Superior temporal gyrus (tissue), 1 donor: ENCODE results near the gene IFNA10.
"Not testable (repeated sequence)": the region's sequence is repeated elsewhere in the genome, so short reads cannot be mapped to it uniquely, and the experiment has no call there.

Experiments
- DNase-seq: peaks from one replicate; pipeline ENCODE4 v3.0.0-alpha.2; 2016; ENCODE audit errors: extremely low spot score

IFNA10 gene

GRCh38 chr9:21207043-21207442 lies at the start of gene IFNA10:
Gene IFNA10, minus strand, starts transcription at chr9:21207143. Its CDS starts 46 bp downstream, at chr9:21207097.
- not testable (repeated sequence) for DNase-seq

- DNase-seq, result no peak
Observed at GRCh38 chr9:21255538-21256212, 48.7 kb upstream of the IFNA10 start.

DNA sequence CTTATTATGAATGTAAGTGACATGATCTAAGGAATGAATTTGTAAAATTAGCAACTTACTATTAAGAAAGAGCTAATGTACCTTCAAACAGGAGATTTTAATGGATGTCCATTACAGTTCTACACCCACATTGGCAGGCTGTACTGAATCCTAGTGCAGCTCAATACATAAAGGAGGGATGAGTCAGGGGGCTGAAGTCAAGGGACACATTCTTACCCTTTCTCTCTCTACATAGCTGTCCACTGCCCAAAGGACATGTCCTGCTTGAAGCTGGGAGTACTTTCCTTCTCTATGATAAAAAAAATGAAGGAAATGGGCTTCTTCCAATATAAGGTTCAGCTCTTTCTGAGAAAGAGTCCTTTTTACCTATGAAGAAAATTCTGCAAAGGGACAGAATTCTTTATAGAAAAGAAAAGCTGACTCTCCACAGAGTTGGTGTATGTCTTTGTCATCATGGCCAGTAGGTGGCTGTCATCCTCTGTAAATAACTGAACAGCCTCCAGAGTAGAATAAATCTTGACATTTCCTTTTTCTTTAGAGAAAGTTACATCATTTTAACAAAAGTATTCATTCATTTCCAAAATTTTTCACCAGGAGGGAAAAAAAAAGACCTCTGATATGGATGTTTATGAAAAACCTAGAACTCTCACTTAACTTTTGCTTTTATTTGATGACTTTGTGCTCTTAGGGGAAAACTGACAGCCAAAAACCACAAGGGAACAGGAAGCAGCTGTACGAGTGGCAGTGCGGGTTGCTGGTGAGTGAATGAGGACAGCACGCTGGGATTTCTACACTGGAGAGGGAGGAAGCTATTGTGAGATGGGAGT lies 46.0 kb upstream of the IFNA10 start:
- DNase-seq, result peak; percentile 80

DNA sequence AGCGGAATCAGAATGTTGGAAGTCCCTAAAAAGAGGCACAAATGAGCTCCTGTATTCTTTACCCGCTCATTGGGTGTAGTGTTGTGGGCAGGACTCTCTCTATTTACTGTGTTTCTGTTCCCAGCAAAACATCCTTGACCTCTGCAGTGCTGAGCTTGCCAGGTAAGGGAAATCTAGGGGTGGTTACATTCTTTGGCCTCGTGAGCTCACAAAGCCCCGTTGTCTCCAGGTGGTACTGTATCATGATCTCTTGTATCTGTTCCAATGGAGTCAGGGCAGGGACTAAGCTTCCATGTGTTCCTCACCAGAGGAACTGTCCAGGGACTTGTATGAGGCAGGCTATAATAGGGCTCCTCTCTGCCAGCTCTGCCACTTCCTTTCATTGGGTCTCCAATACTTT lies 44.7 kb upstream of the IFNA10 start:
- DNase-seq, result no peak

- DNase-seq, result no peak
Observed at GRCh38 chr9:21251190-21251589, 44.2 kb upstream of the IFNA10 start.

DNA sequence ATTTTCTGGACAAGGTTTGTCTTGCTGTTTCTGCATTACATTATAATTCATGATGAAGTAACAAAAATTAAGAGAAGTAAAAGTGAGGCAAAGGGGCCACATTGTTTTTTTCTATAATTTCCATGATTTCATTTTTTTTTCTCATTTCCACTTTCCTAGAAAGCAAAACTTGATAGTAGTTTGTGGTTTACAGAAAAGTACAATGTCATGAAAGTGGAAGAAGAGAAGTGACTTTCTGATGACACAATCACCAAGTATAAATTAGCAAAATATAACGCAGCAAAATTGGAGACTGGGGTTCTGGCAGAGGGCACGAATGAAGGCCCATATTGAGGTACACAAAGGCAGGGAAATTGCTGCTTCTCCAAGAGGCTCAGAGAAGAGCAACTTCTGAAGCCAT lies 37.9 kb upstream of the IFNA10 start:
- DNase-seq, result no peak

DNA sequence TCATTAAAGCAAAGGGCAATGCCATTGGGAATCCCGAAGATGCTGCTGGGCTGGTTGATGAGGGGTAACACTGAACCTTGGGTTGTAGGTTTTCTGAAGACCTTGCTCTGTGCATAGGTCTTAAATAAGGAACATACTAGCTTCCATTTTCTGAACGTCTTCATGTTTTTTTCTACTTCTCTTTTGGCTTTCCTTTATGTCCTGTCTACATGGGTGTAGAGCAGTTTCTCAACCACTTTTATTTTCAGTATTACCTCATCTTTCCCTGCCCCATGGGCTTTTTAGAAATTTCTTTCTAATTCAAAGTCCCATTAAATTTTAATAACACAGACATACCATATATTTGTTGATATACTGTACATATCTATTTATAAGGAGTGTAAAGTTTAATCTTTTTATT lies 33.0 kb upstream of the IFNA10 start, which contains the start of gene IFNA14:
Gene IFNA14 (minus strand): TSS at position 95 of the 400 bp plus-strand sequence. CDS start 70 bp downstream, at position 25.
- no peak for DNase-seq

- not testable (repeated sequence) for DNase-seq
Observed at GRCh38 chr9:21236360-21236714, 29.4 kb upstream of the IFNA10 start.

DNA sequence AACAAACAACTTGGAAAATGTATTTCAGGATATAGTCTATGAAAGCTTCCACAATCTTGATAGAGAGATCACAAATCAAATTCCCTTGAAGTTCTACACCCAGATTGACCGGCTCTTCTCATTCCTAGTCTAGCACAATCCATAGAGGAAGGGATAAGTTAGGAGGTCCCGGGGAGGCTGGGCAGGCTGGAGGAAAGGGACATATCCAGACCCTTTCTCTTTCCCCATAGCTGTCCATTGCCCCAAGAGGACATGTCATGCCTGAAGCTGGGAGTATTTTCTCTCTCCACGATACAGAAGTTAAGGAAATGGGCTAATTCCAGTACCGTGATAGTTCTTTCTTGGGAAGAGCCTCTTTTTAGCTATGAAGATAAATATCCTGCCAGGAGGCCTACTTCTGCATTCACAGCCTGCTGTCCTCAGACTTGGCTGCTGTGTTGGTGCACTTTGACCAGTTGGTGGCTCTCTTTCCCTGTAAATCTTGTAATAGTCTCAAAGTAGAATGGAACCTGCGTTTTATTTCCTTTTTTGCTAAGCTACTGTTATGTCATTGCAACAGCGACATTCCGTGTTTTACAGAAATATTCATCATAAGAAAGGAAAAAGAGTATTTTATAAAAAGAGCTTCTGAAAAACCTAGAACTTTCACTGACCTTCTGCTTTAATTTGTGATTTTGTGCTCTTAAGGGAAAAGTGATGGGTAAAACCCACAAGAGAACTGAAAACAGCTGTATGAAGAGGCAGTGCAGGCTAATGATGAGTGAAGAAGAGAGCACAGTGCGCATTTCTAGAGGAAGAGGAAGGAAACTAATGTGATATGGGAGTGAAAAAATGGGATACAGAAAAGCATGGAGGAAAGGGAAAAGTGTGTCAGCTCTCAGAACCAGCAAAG lies 28.8 kb upstream of the IFNA10 start:
- peak; percentile 67 for DNase-seq

DNA sequence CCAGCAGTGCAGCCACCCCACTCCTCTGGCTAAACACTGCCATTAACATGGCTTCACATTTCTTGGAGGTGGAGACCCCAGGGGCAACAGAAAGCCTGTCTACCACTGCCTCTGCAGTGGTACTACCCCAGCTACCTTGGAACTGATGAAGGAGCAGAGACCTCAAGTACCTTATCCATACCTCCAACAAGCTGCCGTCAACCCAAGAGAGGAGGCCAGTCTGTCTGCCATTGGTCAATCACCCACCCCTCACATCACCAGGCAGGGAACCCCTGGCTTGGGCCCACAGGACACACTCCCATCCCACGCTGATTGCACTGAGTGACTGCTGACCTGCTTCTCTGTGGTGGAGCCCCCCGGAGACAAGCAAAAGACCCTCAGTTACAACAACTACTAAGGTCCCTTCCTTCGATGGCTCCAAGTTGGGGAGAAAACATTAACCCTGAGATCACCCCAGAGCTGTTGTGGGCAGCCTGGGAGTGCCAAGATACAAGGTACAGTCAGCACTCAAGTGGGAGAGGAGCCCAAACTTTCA lies 27.3 kb upstream of the IFNA10 start:
- no peak for DNase-seq

- no peak for DNase-seq
Observed at GRCh38 chr9:21233258-21233657, 26.3 kb upstream of the IFNA10 start.

DNA sequence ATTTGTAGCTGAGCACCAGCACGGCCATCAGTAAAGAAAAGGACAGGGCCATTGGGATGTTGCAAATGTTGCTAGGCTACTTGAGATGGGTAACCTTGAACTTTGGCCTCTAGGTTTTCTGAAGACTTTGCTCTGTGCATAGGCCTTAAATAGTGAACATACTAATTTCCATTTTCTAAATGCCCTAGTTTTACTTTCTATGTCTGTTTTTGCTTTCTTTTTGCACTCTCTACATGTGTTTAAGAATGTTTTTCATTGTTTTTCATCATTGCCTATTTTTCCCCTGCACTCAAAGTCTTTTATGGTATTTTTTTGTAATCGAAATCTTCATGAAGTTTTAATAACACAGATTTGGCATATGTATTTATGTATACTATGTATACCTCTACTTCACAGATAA lies 21.2 kb upstream of the IFNA10 start, which contains the start of gene IFNA17:
Gene IFNA17 (minus strand): TSS at position 101 of the 400 bp plus-strand sequence. CDS start 49 bp downstream, at position 52.
- no peak for DNase-seq

DNA sequence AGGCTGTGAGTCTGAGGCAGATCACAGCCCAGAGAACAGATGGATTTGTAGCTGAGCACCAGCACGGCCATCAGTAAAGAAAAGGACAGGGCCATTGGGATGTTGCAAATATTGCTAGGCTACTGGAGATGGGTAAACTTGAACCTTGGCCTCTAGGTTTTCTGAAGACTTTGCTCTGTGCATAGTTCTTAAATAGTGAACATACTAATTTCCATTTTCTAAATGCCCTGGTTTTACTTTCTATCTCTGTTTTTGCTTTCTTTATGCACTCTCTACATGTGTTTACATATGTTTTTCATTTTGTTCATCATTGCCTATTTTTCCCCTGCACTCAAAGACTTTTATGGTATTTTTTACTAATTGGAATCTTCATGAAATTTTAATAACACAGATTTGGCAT lies 10.3 kb upstream of the IFNA10 start, which contains the start of gene IFNA16:
Gene IFNA16 (minus strand): TSS at position 101 of the 400 bp plus-strand sequence. CDS start 6 bp downstream, at position 95.
- DNase-seq, result not testable (repeated sequence)

- not testable (repeated sequence) for DNase-seq
Observed at GRCh38 chr9:21213411-21214326, 6.7 kb upstream of the IFNA10 start.

- DNase-seq, result not testable (repeated sequence)
Observed at GRCh38 chr9:21212160-21212559, 5.2 kb upstream of the IFNA10 start.

DNA sequence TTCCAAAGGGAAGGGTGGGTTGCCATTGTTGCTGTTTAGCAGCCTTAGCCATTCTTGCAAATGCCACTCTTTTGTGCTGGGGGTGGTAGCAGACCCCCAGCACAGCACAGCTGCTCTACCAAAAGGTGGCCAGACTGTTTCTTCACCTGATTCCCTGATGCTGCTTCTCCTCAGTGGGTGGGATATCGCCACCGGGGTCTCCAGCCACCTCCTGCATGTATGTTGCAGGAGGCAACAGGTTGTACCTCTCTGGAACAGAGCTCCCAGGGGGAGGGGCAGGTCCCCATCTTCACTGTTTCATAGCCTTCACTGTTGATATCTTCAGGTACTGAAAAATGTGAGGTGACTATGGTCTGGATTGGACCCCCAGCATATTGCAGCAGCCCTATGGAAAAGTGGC lies 3.8 kb upstream of the IFNA10 start:
- DNase-seq, result not testable (repeated sequence)

DNA sequence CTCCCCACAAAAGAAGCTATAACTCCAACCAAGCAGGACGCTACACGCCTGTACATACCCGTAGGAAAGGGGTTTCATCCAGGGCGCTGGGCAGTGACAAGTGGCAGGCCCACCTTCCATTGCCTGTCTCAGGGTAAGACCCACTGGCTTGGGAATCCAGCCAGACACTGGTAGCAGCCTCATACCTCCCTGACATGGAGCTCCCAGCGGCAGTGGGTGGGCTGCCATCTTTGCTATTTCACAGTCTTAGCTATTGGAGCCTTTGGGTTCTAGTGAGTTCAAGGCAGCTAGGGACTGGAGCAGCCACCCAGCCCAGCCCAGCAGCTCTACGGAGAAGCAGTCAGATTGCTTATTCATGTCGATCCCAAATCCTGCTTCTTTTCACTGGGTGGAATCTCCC lies 3.4 kb upstream of the IFNA10 start:
- DNase-seq, result no peak

DNA sequence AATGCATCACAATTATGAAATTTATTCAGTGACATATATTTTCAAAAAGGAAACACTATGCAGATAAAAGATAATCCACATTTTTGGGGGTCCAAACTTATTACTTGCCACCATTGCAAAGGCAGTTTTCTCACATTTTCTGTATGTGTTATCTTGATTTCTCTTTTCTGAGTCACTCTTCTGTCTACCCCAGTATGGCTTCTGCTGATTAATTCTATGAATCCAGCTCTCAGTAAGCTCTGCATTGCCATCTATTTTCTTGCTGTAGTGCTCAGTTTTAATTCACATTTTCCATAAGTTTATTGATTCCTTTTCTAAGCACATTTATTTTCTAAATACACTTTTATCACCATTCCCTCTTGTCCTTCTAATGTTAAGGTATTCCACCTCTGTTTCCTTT lies 1.7 kb downstream of the IFNA10 start:
- no peak for DNase-seq

DNA sequence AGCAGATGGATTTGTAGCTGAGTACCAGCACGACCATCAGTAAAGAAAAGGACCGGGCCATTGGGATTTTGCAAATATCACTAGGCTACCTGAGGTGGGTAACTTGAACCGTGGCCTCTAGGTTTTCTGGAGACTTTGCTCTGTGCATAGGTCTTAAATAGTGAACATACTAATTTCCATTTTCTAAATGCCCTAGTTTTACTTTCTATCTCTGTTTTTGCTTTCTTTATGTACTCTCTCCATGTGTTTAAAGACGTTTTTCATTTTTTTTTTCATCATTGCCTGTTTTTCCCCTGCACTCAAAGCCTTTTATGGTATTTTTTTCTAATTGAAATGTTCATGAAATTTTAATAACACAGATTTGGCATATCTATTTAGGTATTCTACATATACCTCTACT lies 4.8 kb downstream of the IFNA10 start, which contains the start of gene IFNA7:
Gene IFNA7 (minus strand): TSS at position 101 of the 400 bp plus-strand sequence. CDS start 40 bp downstream, at position 61.
- DNase-seq, result not testable (repeated sequence)
